Mesothelial cell of epicardium (in vitro differentiated cells): ENCODE results near the gene VWA5B1. TPM values are rescaled to one million over a fixed set of nuclear protein-coding genes. Genes with fewer than 3 reads are reported as not detected.
A peak's percentile ranks its signal among the peaks of the same experiment; 100 is the strongest.

Source experiments
- DNase-seq, 2 experiments: peaks; one replicate each; pipeline ENCODE4 v3.0.0; 2021; ENCODE audit warnings: low spot score in 2 of 2; ENCODE audit not compliant: unreplicated experiment in 2 of 2
- H3K27ac Mint-ChIP-seq: 2 replicates; pipeline ENCODE4 v1.8.0; 2021; ENCODE audit warnings: mixed read lengths
- H3K27me3 Mint-ChIP-seq: 2 replicates; pipeline ENCODE4 v1.8.0; 2021; ENCODE audit warnings: low read depth, mixed read lengths
- H3K36me3 Mint-ChIP-seq: 2 replicates; pipeline ENCODE4 v1.8.0; 2021; ENCODE audit warnings: mixed read lengths
- H3K4me1 Mint-ChIP-seq: 2 replicates; pipeline ENCODE4 v1.8.0; 2021; ENCODE audit warnings: mixed read lengths
- H3K4me3 Mint-ChIP-seq: 2 replicates; pipeline ENCODE4 v1.8.0; 2021; ENCODE audit warnings: mild to moderate bottlenecking, moderate library complexity, mixed read lengths
- H3K9me3 Mint-ChIP-seq: 2 replicates; pipeline ENCODE4 v1.8.0; 2021; ENCODE audit warnings: mixed read lengths
- total RNA-seq: library from RNA; stranded (reverse); gene quantifications from 3 replicates; pipeline ENCODE4 v1.2.1, GENCODE V29; 2021
- TF ChIP-seq, protein P1 (sequence below): fragments of 200-600 bp; sonication (generic); IDR thresholded peaks from one replicate; pipeline ENCODE4 v1.5.0; 2021; ENCODE audit warnings: antibody characterized with exemption; ENCODE audit not compliant: unreplicated experiment

VWA5B1 gene, protein sequence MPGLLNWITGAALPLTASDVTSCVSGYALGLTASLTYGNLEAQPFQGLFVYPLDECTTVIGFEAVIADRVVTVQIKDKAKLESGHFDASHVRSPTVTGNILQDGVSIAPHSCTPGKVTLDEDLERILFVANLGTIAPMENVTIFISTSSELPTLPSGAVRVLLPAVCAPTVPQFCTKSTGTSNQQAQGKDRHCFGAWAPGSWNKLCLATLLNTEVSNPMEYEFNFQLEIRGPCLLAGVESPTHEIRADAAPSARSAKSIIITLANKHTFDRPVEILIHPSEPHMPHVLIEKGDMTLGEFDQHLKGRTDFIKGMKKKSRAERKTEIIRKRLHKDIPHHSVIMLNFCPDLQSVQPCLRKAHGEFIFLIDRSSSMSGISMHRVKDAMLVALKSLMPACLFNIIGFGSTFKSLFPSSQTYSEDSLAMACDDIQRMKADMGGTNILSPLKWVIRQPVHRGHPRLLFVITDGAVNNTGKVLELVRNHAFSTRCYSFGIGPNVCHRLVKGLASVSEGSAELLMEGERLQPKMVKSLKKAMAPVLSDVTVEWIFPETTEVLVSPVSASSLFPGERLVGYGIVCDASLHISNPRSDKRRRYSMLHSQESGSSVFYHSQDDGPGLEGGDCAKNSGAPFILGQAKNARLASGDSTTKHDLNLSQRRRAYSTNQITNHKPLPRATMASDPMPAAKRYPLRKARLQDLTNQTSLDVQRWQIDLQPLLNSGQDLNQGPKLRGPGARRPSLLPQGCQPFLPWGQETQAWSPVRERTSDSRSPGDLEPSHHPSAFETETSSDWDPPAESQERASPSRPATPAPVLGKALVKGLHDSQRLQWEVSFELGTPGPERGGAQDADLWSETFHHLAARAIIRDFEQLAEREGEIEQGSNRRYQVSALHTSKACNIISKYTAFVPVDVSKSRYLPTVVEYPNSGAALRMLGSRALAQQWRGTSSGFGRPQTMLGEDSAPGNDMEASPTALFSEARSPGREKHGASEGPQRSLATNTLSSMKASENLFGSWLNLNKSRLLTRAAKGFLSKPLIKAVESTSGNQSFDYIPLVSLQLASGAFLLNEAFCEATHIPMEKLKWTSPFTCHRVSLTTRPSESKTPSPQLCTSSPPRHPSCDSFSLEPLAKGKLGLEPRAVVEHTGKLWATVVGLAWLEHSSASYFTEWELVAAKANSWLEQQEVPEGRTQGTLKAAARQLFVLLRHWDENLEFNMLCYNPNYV
- 0.20 to 0.29 TPM (median 0.25 TPM) in 3 replicates for total RNA-seq

DNA sequence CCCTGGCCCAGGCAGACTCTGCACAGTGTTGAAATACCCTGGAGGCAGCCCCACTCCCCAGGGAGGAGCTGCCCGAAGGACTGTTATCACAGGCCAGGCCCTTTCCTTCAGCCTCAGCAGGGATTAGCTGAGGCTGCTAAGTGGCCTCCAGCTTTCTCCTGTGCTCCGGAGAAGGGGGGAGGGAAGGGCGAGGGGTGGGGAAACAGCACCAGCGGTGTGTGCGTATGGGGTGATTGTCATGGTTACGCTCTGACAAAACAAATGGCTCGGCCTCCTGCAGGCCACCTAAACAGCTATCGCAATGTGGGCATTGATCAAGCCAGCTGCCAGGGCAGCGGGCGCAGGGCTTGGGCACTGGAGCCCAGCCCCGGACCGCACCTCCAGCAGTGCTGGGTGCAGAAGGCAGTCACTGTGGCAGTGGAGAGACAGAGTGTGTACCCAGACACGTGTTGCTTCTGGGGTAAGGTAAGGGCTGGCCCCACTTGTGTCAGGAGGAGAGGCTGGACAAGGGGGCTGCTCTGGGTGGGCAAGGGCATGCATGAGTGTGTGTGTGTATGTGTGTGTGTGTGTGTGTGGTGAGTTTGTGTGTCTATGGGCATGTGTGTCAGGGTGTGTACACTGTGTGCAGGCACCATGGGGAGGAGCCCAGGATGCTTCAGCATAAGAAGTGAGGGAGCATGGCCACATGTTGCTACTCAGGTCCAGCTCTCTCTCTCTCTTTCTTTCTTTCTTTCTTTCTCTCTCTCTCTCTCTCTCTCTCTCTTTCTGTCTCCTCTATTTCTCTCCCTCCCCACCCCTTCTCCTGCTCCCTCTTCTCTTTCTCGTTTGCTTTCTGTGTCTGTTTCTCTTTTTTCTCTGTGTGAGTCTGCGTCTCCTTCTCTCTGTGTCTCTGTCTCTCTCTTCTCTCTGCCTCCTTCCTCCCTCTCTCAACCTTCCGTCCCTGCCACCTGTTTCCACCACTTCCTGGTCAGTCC lies at the start of gene VWA5B1:
Gene VWA5B1, plus strand, starts transcription at position 252 of the 974 bp plus-strand sequence. CDS start 19,727 bp downstream, outside the sequence.
- H3K27me3 Mint-ChIP-seq, result peaks cover 87% of the 10 kb centered on the region

DNA sequence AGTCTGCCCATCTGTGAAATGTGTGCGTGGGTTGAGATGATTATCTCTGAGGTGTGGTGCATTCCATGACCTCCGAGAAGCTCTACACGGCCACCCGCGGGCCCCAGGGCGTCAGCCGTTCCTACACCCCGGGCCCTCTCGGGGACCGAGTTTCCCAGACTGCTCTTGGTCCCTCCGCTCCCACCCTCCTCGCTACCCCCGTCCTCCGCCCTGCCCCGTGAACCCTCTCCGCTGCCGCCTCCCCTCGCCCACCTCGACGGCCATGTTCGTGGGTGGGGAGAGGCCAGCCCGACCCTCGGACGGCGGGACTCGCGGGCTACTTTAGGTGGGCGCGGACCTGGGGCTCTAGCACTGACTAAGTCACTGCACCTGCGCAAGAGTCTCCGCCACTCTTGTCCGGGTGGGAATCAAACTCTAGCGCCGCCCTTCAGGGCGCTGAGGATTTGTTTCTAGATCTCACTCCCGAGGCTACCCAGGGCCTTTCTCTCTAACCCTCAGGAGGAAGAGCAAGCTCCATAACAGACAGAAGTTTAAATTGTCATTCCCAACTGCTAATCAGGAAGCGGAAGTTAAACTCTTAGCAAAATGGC lies 47.7 kb upstream of the VWA5B1 start:
- Mint-ChIP-seq H3K27ac (no peak overlapping the region), H3K9me3 (no peaks in the 10 kb centered on the region), H3K27me3 (peaks cover 54% of the 10 kb centered on the region), H3K36me3 (no peaks in the 10 kb centered on the region), H3K4me1 (no peaks in the 10 kb centered on the region), H3K4me3 (no peak overlapping the region)
- TF ChIP-seq, protein P1, sequence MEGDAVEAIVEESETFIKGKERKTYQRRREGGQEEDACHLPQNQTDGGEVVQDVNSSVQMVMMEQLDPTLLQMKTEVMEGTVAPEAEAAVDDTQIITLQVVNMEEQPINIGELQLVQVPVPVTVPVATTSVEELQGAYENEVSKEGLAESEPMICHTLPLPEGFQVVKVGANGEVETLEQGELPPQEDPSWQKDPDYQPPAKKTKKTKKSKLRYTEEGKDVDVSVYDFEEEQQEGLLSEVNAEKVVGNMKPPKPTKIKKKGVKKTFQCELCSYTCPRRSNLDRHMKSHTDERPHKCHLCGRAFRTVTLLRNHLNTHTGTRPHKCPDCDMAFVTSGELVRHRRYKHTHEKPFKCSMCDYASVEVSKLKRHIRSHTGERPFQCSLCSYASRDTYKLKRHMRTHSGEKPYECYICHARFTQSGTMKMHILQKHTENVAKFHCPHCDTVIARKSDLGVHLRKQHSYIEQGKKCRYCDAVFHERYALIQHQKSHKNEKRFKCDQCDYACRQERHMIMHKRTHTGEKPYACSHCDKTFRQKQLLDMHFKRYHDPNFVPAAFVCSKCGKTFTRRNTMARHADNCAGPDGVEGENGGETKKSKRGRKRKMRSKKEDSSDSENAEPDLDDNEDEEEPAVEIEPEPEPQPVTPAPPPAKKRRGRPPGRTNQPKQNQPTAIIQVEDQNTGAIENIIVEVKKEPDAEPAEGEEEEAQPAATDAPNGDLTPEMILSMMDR, result no peak
- DNase-seq, result no peak

More for the DNA sequence above, at the start of gene VWA5B1:
- H3K9me3 Mint-ChIP-seq, result peaks cover 2% of the 10 kb centered on the region
- no peaks in the 10 kb centered on the region for H3K36me3 Mint-ChIP-seq
- DNase-seq, result peak; percentile 37 to 44
- TF ChIP-seq, protein P1, result no peak
- H3K4me3 Mint-ChIP-seq, result peak within 1 kb of the TSS; percentile 56
- H3K27ac Mint-ChIP-seq, result peak within 1 kb of the TSS; percentile 68
- H3K4me1 Mint-ChIP-seq, result peaks cover 23% of the 10 kb centered on the region

DNA sequence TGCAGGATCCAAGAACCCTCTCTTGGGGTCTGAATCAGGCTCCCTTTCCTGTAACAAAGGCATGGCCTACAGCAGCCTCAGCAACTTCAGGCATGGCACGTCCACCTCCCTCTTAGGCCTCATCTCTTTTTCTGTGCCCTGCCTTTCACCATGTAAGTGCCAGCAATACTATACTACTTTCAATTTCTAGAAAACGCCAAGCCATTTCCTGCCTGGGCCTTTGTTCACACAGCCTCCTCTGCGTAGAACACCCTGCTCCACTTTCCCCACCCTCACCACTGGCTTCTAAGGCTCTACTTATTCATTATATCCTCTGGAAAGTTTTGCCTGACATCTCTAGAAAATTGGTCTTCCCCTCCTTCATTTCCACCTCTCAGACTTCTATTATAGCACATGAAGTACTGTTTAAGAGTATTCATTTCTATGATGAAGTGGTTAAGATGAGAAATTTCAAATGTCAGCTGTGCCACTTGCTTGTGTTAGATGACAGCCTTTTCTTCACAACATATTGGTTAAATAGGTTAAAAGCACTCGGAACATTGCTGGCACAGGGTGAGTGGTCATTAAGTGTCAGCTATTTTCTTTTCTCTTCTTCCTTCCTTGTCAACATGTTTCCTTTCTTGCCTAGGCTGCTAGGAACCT lies 41.6 kb upstream of the VWA5B1 start:
- Mint-ChIP-seq H3K27ac (no peak overlapping the region), H3K4me3 (no peak overlapping the region), H3K36me3 (no peaks in the 10 kb centered on the region), H3K4me1 (peaks cover 4% of the 10 kb centered on the region), H3K9me3 (no peaks in the 10 kb centered on the region), H3K27me3 (peaks cover 58% of the 10 kb centered on the region)
- TF ChIP-seq, protein P1, result no peak
- DNase-seq, result no peak

DNA sequence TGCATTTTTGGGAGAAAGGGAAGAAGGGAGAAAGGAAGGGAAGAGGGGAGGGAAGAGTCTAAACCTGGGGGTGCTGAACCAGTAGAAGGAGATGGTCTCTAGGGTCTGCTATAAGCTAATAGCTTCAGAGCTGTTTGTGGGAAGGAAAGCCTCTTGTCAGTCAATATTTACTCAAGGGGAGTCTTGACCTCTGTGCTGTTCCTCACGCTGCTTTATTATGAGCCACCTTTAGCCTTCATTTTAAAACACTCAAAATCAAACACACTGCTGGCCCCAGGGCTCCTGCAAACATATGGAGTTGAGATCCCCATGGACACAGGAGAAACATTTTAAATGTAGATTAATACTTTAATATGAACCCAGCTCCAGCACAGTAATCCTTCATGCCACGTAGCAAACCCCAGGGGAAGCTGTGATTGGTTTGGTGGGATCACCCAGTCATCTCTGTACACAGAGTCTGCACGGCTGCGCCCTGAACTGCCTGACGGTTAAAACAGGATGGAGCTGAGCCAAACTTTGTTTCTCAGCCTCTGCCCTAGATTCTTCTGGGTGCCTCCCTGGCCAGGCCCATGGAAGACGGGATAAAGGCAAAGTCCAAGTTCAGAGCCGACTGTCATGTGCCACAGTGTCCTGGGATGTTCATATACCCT lies 40.2 kb upstream of the VWA5B1 start:
- H3K27ac Mint-ChIP-seq, result no peak overlapping the region
- H3K4me3 Mint-ChIP-seq, result no peak overlapping the region
- peaks cover 51% of the 10 kb centered on the region for H3K27me3 Mint-ChIP-seq
- no peaks in the 10 kb centered on the region for H3K36me3 Mint-ChIP-seq
- no peaks in the 10 kb centered on the region for H3K9me3 Mint-ChIP-seq
- DNase-seq, result no peak
- peaks cover 4% of the 10 kb centered on the region for H3K4me1 Mint-ChIP-seq
- TF ChIP-seq, protein P1, result no peak
